Globus pallidus (tissue), 1 donor: Measurements from ENCODE around the gene ACSBG1.
"Not testable (repeated sequence)": the region's sequence is repeated elsewhere in the genome, so short reads cannot be mapped to it uniquely, and the experiment has no call there.

Experiments
- DNase-seq: peaks from one replicate; pipeline ENCODE4 v3.0.0-alpha.2; 2015; ENCODE audit warnings: low spot score

The ACSBG1 gene

DNA sequence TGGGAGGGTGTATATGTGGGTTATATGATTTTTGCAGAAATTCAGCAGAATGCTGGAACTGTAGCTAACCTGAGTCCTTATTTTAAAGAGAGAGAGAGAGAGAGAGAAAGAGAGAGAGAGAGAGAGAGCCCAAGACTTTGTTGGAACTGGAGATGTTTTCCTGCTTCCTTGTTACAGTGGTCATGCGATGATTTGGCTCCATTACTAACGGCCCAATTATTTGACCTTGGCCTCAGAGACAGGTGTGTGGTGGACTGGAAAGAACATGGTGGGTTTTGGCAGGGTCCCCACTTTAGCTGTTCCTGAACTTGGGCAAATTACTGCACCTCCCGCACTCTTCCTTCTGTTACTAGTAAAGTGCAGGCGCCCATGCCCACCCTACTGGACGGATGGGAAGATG is 14.8 kb upstream of the ACSBG1 start:
- DNase-seq = no peak

DNA sequence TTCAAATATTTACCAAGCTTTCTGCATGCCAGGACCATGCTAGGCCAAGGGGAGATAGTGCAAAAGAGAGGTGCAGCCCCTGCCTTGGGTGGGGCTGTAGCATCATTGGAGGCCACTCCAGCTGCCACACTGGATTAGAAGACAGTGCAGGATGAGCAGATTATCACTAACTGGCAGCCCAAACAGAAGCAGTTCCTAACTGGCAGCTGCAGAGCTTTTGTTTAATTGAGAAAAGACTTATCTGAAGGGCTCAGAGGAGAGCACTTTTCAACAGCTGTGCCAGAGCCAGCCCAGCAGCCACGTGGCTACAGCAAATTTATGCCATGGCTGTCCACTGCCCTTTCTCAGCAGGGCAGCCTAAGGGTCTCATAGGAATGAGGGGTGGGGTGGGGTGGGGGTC is 13.5 kb upstream of the ACSBG1 start:
- DNase-seq = no peak

DNA sequence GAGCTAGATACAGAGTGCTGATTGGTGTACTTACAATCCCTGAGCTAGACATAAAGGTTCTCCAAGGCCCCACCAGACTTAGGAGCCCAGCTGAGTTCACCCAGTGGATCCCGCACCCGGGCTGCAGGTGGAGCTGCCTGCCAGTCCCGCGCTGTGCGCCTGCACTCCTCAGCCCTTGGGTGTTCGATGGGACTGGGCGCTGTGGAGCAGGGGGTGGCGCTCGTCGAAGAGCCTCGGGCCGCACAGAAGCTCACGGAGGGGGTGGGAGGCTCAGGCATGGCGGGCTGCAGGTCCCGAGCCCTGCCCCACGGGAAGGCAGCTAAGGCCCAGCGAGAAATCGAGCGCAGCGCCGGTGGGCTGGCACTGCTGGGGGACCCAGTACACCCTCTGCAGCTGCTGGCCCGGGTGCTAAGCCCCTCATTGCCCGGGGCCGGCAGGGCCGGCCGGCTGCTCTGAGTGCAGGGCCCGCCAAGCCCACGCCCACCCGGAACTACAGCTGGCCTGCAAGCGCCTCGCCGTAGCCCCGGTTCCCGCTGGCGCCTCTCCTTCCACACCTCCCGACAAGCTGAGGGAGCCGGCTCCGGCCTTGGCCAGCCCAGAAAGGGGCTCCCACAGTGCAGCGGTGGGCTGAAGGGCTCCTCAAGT is 11.7 kb upstream of the ACSBG1 start:
- DNase-seq = not testable (repeated sequence)

- DNase-seq = not testable (repeated sequence)
These were observed 11.0 kb upstream of the ACSBG1 start for GRCh38 chr15:78245392-78245791.

GRCh38 chr15:78244893-78245292 is 10.5 kb upstream of the ACSBG1 start:
- no peak for DNase-seq

- DNase-seq = no peak
These were observed 9.7 kb upstream of the ACSBG1 start for GRCh38 chr15:78244101-78244500.

DNA sequence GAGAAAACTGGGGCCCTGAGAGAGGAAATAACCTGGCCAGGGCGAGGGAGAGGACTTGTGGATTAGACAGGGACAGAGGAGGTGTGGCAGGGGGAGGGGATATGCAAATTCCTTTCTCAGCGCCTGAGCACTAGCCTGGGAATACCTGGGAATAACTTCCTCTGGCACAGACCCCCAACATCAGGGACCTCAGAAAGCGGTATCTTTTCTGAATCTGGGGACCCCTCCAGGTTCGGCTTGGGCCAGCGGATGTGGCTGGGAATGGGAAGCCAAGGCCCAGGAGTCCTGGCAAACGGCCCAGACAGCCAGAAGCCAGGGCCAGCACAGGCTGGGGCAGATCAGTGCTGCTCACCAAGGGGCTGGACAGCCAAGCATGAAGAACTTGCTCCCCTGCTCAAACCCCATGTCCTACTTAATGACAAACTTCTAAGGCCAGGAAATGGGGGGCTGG is 9.2 kb upstream of the ACSBG1 start:
- DNase-seq = no peak

DNA sequence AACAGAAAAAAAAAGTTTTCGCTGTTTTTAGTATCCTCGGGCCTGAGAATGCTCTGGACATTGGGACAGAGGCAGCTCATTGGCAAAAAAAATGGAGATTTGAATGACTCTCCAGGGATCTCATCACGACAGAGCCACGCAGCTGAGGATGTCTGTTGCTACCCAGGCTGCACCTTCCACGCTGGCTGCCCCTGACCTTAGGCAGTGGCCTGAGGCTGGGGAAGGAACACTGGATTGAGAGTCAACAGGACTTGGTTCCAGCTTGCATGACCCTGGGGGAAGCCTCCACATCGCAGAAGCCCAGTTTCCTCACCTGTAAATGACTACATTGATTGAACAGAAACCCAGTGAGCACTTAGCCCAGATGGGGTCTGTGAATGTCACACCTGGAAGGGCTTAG is 8.7 kb upstream of the ACSBG1 start:
- DNase-seq = no peak

DNA sequence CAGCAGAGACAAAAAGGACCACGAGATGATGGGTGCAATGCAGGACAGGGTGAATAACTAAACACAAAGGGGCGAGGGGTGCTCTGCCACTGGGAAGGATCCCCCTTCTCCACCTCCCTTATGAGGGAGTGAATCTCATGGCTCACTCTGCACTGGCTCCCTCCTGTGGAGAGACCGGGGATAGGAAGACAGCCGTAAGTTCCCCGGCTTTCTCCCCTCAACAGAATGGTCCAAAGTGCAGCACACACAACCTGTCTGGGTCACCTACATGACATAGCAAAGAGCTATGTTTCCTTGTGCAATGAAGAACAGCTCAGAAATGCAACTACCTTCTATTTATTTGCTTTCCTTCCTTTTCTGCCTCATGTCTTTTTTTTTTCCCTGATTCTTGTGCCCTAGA is 7.8 kb upstream of the ACSBG1 start:
- no peak for DNase-seq

- peak; percentile 80 for DNase-seq
These were observed 6.7 kb upstream of the ACSBG1 start for GRCh38 chr15:78241017-78241416.

DNA sequence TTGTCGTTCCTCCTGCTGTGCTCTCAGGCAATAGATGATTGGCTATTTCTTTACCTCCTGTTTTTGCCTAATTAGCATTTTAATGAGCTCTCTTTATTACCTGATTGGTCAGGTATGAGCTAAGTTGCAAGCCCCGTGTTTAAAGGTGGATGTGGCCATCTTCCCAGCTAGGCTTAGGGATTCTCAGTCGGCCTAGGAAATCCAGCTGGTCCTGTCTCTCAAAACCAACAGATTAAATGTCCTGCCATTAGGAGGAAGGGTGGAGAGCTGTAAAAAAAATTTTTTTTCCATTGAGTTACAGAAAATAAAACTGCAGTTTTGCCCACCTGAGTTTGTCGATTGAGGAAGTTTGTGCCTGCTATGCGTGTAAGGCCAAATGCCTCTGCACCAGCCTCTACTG is 5.4 kb upstream of the ACSBG1 start:
- no peak for DNase-seq

GRCh38 chr15:78237146-78237545 is 2.8 kb upstream of the ACSBG1 start:
- DNase-seq = no peak

GRCh38 chr15:78236491-78236890 is 2.1 kb upstream of the ACSBG1 start:
- no peak for DNase-seq

DNA sequence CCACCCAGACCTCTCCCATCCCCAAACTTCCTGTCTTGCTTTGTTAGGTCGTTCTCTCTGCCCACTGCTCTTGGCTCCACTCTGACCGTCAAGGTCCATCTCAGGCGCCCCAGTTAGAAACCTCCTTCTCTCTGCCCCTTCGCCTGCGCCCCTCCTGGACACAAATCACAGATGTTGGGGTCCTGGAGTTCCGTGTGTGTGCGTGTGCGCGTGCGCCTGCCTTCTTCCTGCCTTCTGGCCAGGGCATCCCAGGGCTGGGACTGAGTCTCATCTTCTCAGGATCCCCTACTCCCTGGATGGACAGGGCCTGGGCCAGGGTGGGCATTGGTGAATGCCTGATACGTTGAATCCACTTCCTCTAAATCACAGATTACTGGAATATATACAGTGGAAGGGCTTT is 869 bp downstream of the ACSBG1 start:
- no peak for DNase-seq

DNA sequence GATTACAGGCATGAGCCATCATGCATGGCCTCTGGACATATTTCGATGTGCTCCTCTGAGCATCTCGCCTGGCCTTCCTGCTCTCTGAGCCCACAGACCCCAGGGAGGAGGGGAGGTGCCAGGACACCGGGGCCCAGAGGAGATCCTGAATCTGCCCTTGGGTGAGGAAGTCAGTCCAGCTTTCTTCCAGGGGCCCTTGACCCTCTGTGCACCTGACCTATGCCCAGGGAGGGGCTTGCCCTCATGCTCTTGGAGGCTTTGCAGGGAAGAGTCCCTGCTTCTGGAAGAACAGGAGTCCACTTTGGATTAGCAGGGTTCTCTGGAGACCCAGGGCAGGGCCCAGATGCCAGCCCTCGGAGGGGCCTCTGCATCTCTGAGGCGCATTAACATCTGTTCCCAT is 1.4 kb downstream of the ACSBG1 start:
- no peak for DNase-seq

DNA sequence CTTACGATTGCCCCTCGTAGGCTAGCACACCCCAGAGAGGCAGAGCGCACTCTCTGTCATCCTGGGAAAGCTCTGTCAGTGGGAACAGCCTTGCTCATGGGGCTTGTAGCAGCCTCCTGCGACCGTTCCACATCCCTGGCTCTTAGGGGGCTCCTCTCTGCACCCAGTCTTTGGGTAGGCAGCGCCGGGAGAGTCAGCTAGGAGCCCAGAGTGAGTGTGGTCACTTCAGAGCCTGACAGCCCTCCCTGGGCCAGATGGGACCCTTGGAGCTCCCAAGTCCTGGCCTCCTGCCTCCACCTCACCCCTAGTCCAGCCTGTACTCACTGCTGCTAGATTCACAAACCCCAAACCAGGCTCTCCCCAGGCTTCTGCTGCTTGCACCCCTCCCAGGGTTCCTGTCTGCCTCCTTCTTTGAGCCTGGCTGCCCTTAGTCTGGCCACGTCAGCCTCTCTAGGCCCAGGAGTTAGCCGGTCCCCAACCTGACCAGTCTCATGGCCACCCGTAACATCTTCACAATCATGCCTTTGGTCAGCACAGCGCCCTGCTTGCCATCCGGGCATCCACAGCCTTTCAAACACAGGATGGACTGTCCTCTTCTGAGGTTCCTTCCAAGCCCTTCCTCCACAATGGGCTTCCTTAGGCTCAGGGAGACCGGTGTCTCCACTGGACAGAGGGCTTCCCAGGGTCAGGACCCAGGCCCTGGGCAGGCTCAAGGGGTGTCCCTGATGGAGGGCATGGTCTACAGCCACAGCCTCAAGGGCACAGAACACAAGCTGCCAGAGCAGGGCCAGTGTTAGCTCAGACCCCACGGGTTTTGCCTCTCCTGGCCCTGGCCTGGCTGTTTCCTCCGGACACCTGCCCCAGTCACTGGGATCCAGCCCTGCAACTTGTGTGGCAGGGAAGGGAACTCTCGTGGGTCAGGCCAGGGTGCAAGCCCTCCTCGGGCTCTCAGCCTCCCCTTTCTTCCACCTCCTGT is 4.6 kb downstream of the ACSBG1 start:
- no peak for DNase-seq

- DNase-seq = no peak
These were observed 5.9 kb downstream of the ACSBG1 start for GRCh38 chr15:78228356-78228996.

GRCh38 chr15:78225783-78226541 is 8.4 kb downstream of the ACSBG1 start:
- no peak for DNase-seq

DNA sequence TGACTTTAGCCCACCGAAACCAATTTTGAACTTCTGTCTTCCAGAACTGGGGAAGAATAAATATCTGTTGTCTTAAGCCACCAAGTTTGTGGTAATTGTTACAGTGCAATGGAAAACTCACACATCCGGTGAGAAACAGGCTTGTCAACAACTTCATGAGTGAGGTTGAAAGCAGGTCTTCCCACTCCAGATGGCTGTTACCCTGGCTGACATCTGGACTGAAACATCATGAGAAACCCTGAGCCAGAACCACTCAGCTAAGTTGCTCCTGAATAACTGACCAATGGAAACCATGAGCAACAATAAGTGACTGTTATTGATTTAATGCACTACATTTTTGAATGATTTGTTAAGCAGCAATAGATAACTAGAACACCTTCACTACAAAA is 10.3 kb downstream of the ACSBG1 start:
- no peak for DNase-seq

DNA sequence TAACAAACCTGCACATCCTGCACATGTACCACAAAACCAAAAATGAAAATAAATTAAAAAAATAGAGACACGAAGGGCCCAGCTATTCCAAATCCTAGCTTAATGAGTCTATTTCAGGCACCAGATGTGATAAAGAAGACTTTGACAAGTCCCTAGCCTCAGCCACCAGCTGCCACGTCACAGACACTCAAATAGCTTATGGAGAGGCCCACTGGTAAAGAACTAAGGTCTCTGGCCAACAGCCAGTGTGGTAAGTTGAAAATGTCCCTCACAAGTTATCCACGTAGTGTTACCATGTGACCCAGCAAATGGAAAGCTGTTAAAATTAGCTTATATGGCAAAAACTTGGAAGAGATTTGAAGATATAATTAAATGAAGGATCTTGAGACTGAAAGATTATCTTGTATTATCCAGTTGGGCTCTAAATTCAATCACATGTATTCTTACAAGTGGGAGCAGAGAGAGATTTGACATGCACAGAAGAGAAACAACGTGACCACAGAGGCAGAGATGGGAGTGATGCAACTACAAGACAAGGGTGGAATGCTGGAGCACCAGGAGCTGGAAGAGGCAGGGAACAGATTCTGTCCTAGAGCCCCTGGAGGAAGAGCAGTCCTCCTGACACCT is 10.9 kb downstream of the ACSBG1 start:
- no peak for DNase-seq

GRCh38 chr15:78222745-78223395 is 11.5 kb downstream of the ACSBG1 start:
- no peak for DNase-seq
